Epithelial cell of proximal tubule (primary cell): ENCODE measurements around the gene GDF3. TPM values are rescaled to one million over a fixed set of nuclear protein-coding genes. Genes with fewer than 3 reads are reported as not detected.

Source experiments
- DNase-seq: peaks from one replicate; pipeline ENCODE4 v3.0.0-alpha.2; 2011; ENCODE audit warnings: low read depth
- H3K4me3 ChIP-seq: 2 replicates; pipeline ENCODE4 v1.5.1; 2011; ENCODE audit warnings: low read depth, mild to moderate bottlenecking, low read length
- total RNA-seq: library from RNA; depleted of rRNA; stranded (reverse); fragments of >200 nt; gene quantifications from 2 replicates; pipeline ENCODE4 v1.2.3, GENCODE V29; 2015
- TF ChIP-seq, protein P1 (sequence below): conservative IDR thresholded peaks from 2 replicates; pipeline ENCODE4 v1.5.1; 2012; ENCODE audit warnings: low read depth, mild to moderate bottlenecking, low read length

Gene GDF3
- total RNA-seq, 1 donor from 2014 or later: not detected

DNA sequence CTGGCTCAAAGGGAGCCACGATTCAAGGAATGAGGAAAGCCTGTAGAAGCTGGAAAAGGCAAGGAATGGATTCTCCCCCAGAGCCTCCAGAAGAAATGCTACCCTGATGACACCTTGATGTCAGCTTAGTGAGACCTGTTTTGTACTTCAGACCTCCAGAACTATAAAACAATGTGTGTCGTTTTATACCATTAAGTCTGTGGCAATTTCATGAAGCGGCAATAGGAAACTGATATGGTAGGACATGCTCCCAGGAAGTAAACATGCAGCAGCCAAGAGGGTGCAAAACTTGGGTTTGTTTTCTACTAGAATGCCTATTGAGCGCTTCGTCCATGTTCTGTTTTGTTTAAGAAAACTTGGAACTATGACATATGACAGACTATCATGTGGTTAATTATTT is 27.4 kb downstream of the GDF3 start:
- H3K4me3 ChIP-seq: no peak overlapping the region
- no peak for DNase-seq
- TF ChIP-seq, protein P1, sequence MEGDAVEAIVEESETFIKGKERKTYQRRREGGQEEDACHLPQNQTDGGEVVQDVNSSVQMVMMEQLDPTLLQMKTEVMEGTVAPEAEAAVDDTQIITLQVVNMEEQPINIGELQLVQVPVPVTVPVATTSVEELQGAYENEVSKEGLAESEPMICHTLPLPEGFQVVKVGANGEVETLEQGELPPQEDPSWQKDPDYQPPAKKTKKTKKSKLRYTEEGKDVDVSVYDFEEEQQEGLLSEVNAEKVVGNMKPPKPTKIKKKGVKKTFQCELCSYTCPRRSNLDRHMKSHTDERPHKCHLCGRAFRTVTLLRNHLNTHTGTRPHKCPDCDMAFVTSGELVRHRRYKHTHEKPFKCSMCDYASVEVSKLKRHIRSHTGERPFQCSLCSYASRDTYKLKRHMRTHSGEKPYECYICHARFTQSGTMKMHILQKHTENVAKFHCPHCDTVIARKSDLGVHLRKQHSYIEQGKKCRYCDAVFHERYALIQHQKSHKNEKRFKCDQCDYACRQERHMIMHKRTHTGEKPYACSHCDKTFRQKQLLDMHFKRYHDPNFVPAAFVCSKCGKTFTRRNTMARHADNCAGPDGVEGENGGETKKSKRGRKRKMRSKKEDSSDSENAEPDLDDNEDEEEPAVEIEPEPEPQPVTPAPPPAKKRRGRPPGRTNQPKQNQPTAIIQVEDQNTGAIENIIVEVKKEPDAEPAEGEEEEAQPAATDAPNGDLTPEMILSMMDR: no peak

DNA sequence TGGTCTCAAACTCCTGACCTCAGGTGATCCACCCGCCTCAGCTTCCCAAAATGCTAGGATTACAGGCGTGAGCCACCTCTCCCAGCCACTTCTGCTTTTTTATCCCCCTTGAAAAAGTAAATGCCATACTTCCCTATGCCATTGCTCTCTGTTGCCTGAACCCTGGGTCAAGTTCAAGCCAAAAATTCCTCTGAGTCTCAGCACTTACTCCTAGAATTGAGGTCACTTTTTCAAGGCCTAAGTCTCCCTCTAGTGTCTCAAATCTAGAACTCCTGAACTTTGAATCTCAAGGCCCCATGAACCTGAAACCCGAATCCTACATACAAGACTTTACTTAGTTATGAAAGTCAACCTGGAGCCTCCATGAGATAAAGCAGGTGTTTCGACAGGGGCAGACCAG is 28.4 kb downstream of the GDF3 start:
- no peak overlapping the region for H3K4me3 ChIP-seq
- DNase-seq: no peak
- TF ChIP-seq, protein P1: peak; percentile 40

DNA sequence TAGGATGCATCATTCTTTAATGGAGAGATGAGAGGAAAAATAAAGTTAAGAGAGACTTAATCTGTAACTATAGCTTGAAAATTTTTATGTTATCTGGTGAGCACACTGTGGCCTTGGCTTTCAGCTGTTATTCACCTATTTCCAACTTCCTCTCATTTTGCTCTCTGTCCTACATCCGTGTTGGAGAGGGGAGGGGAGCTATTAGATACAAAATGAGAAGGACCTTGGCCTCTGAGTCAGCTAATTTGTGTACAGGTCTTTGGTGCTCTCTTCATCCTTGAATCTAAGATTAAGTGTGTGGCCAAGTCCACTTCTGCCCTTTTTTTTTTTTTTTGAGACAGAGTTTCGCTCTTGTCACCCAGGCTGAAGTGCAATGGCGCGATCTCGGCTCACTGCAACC is 29.0 kb downstream of the GDF3 start:
- no peak for DNase-seq
- TF ChIP-seq, protein P1: no peak
- no peak overlapping the region for H3K4me3 ChIP-seq

DNA sequence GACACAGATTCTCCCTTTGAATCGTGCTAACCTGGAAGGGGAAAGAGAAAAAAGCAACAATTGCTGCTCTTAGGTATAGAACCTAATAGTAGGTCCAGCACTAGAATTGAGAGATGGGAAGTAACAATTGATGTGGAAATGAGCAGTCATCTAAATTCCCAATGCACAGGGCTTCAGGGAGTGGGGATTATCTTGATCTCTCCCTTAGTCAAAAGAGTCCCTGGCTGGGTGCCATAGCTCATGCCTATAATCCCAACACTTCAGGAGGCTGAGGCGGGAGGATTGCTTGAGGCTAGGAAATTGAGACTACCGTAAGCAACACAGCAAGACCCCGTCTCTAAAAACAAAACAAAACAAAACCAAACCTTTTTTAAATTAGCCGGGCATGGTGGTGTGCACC is 33.8 kb downstream of the GDF3 start:
- TF ChIP-seq, protein P1: no peak
- H3K4me3 ChIP-seq: no peak overlapping the region
- no peak for DNase-seq

DNA sequence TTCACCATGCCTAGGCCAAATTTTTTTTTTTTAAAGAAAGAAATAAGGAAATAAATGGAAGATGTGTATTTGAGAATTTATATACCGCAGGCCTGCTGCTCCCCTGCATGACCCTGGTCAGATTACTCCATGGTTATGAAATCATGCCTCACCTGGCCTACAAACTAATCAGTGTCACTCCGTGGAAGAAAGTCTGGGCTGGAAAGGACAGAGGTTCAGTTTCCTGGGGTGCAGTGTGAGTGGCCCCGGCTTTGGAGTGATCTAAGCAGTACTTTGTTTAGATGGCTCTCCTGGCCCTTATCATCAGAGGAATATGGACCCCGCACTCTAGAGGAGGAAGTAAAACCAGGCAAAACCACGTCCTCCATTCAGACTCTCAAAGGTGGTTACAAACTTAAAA is 39.5 kb downstream of the GDF3 start:
- no peak for DNase-seq
- TF ChIP-seq, protein P1: no peak
- H3K4me3 ChIP-seq: no peak overlapping the region

DNA sequence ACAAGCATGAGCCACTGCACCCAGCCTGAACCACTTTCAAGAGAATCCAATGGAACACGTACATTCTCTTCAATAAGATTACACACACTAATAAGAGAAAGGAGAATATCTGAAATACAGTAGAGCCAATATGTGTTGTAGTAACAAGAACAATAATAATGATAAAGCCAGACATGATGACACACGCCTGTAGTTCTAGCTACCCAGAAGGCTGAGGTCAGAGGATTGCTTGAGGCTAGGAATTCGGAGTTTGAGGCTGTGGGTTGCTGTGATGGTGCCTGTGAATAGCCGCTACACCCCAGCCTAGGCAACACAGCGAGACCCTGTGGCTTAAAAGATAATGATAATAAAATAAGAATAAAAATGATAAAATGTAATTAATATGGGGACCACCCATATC is 45.5 kb downstream of the GDF3 start:
- TF ChIP-seq, protein P1: no peak
- DNase-seq: no peak
- H3K4me3 ChIP-seq: no peak overlapping the region

DNA sequence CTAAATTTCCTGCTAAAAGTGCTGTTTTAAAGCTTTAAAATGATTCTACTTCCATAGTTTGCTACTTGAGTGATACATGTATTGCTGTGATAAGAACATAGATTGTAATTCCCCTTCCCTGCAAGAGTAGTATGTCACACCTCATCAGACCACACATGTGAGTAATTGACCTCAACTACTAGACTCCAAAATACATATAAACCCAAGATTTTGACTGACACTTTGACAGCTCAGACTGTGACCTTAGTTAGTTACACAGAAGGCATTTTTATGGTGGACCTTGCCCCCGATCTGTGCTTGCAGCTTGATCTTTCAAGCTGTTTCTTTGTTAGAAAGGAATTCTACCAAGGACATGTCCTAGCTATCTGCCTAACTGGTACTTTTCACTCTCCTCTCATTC is 48.5 kb downstream of the GDF3 start:
- no peak overlapping the region for H3K4me3 ChIP-seq
- TF ChIP-seq, protein P1: no peak
- no peak for DNase-seq
